ENCODE data around the gene LRRC61.
"Not testable (repeated sequence)": the region's sequence is repeated elsewhere in the genome, so short reads cannot be mapped to it uniquely, and the experiment has no call there.

LRRC61 gene

DNA sequence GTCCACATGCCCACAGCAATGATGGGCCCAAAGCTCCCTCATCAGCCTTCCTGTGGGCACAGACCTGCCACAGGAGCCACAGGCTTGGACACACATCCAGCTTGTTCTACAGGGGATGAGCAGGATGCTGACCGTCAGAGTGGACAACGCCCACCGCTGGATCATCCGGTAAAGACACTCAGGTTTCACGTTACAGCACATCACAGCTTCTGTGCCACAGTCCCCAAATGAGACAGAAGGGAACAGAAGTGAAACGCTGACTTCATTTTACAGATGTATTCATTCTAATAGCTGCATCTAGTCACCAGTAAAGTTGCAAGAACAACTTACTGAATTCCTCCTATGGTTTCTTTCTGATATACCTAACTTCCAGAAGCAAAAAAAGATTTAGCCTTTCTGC, 32.8 kb upstream of the LRRC61 start:
- not testable (repeated sequence) for H3K27ac ChIP-seq (ENCODE audit: low read depth, low read length); H3K36me3 ChIP-seq (ENCODE audit: control insufficient read depth in 5 of 5, insufficient read depth in 5 of 5, low read length in 5 of 5); H3K4me1 ChIP-seq (ENCODE audit: control insufficient read depth in 5 of 5, insufficient read depth in 5 of 5, low read length in 5 of 5); H3K27me3 ChIP-seq (ENCODE audit: control insufficient read depth in 5 of 5, insufficient read depth in 4 of 5, low read length in 5 of 5); H3K9ac ChIP-seq (ENCODE audit: low read length in 5 of 5); H3K9me3 ChIP-seq (ENCODE audit: control insufficient read depth in 5 of 5, low read length in 5 of 5); H3K4me3 ChIP-seq (ENCODE audit: low read depth in 1 of 5, low read length in 5 of 5)

DNA sequence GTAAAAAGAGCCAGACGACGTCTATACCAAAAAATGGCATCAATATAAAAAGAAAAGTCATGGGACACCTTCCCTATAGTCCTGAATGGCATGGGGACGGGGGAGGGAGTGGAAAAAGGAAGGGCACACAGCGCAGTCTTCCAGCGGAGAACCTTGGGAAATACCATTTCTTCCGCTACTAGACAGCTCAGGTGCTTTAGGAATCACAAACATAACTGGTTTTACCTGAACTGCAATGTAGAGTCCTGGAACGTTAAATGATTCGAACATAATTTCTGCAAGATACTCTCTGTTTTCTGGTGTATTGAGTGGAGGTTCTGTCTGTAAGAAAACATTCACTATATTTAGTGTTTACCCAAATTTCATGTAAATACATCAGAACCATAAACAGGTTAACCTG, 28.1 kb upstream of the LRRC61 start:
- H3K4me3 ChIP-seq (ENCODE audit: low read depth in 1 of 5, low read length in 5 of 5); H3K27ac ChIP-seq (ENCODE audit: low read depth, low read length); H3K36me3 ChIP-seq (ENCODE audit: control insufficient read depth in 5 of 5, insufficient read depth in 5 of 5, low read length in 5 of 5); H3K9me3 ChIP-seq (ENCODE audit: control insufficient read depth in 5 of 5, low read length in 5 of 5); H3K27me3 ChIP-seq (ENCODE audit: control insufficient read depth in 5 of 5, insufficient read depth in 4 of 5, low read length in 5 of 5); H3K9ac ChIP-seq (ENCODE audit: low read length in 5 of 5); H3K4me1 ChIP-seq (ENCODE audit: control insufficient read depth in 5 of 5, insufficient read depth in 5 of 5, low read length in 5 of 5): not testable (repeated sequence)

DNA sequence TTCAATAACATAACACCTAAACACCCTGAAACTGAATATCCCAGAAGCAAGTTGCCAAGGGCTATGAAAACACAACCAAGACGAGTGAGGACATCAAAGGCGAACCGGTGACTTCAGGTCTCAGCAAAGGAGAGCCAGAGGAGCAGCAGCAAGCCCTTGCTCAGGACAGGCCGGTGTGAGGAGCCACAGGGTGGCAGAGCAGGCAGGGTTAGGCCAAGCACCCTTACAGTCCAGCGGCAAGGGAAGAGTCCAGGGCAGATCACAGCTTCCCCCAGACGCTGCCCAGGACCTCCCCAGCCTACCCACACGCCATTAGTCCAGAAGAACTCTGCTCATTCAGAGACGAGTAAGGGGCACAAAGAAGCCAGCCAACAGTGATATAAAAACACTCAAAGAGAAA, 27.5 kb upstream of the LRRC61 start:
- H3K36me3 ChIP-seq (ENCODE audit: control insufficient read depth in 5 of 5, insufficient read depth in 5 of 5, low read length in 5 of 5); H3K27ac ChIP-seq (ENCODE audit: low read depth, low read length); H3K4me3 ChIP-seq (ENCODE audit: low read depth in 1 of 5, low read length in 5 of 5); H3K4me1 ChIP-seq (ENCODE audit: control insufficient read depth in 5 of 5, insufficient read depth in 5 of 5, low read length in 5 of 5); H3K9me3 ChIP-seq (ENCODE audit: control insufficient read depth in 5 of 5, low read length in 5 of 5); H3K27me3 ChIP-seq (ENCODE audit: control insufficient read depth in 5 of 5, insufficient read depth in 4 of 5, low read length in 5 of 5); H3K9ac ChIP-seq (ENCODE audit: low read length in 5 of 5): not testable (repeated sequence)

DNA sequence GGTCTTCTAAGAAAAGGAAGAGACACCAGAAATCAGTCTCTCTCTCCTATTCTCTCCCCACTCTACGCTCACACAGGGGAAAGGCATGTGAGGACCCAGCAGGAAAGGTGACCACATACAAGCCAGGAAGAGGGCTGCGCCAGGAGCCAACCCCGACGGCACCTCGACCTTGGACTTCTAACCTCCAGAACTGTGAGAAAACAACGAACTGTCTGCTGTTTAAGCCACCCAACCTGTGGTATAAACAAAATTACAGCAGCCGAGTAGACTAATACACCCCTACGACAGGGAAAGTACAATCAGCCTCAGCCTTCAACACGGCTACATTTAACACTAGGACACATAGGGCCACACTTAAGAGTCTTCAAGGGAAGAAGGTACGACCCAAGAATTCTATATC, 26.4 kb upstream of the LRRC61 start:
- not testable (repeated sequence) for H3K27ac ChIP-seq (ENCODE audit: low read depth, low read length); H3K36me3 ChIP-seq (ENCODE audit: control insufficient read depth in 5 of 5, insufficient read depth in 5 of 5, low read length in 5 of 5); H3K9me3 ChIP-seq (ENCODE audit: control insufficient read depth in 5 of 5, low read length in 5 of 5); H3K27me3 ChIP-seq (ENCODE audit: control insufficient read depth in 5 of 5, insufficient read depth in 4 of 5, low read length in 5 of 5); H3K4me1 ChIP-seq (ENCODE audit: control insufficient read depth in 5 of 5, insufficient read depth in 5 of 5, low read length in 5 of 5); H3K4me3 ChIP-seq (ENCODE audit: low read depth in 1 of 5, low read length in 5 of 5); H3K9ac ChIP-seq (ENCODE audit: low read length in 5 of 5)

DNA sequence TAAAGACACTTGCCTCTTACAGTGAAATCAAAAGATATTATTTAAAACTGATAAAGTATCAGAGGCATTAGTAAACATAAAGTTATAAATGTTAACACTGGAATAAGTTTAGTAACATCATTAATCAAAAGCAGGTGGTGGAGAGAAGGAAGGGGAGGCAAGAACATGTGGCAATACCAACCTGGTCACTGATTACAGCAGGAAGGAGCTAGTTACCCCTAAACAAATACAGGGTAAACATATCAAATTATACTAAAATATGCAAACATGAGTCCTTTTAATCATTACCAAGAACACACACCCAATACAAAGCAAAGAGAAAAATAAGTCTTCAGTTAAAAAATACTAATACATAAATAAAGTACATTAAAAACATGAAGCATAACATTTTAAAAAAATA, 25.2 kb upstream of the LRRC61 start:
- not testable (repeated sequence) for H3K9me3 ChIP-seq (ENCODE audit: control insufficient read depth in 5 of 5, low read length in 5 of 5); H3K27me3 ChIP-seq (ENCODE audit: control insufficient read depth in 5 of 5, insufficient read depth in 4 of 5, low read length in 5 of 5); H3K4me1 ChIP-seq (ENCODE audit: control insufficient read depth in 5 of 5, insufficient read depth in 5 of 5, low read length in 5 of 5); H3K36me3 ChIP-seq (ENCODE audit: control insufficient read depth in 5 of 5, insufficient read depth in 5 of 5, low read length in 5 of 5); H3K4me3 ChIP-seq (ENCODE audit: low read depth in 1 of 5, low read length in 5 of 5); H3K9ac ChIP-seq (ENCODE audit: low read length in 5 of 5); H3K27ac ChIP-seq (ENCODE audit: low read depth, low read length)

DNA sequence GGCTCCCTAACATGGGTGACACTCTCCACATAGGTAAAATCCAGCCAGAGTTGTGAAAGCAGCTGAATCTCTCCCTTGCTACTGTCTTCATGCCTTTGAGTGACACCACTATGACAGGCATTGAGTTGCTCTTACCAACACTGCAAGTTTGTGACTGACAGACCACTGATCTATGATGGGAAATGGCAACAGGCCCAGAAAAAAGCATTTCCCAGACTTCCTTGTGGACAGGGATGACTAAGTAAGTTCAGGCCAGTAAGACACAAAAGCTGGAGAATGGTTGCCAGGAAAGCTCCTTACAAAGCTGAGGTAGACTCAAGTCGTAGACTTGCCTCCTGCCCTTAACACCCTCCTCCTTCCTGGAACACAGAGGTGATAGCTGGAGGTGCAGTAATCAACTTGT, 20.2 kb upstream of the LRRC61 start:
- H3K36me3 ChIP-seq (ENCODE audit: control insufficient read depth in 5 of 5, insufficient read depth in 5 of 5, low read length in 5 of 5); H3K4me1 ChIP-seq (ENCODE audit: control insufficient read depth in 5 of 5, insufficient read depth in 5 of 5, low read length in 5 of 5); H3K4me3 ChIP-seq (ENCODE audit: low read depth in 1 of 5, low read length in 5 of 5); H3K9ac ChIP-seq (ENCODE audit: low read length in 5 of 5); H3K27ac ChIP-seq (ENCODE audit: low read depth, low read length); H3K9me3 ChIP-seq (ENCODE audit: control insufficient read depth in 5 of 5, low read length in 5 of 5); H3K27me3 ChIP-seq (ENCODE audit: control insufficient read depth in 5 of 5, insufficient read depth in 4 of 5, low read length in 5 of 5): not testable (repeated sequence)

DNA sequence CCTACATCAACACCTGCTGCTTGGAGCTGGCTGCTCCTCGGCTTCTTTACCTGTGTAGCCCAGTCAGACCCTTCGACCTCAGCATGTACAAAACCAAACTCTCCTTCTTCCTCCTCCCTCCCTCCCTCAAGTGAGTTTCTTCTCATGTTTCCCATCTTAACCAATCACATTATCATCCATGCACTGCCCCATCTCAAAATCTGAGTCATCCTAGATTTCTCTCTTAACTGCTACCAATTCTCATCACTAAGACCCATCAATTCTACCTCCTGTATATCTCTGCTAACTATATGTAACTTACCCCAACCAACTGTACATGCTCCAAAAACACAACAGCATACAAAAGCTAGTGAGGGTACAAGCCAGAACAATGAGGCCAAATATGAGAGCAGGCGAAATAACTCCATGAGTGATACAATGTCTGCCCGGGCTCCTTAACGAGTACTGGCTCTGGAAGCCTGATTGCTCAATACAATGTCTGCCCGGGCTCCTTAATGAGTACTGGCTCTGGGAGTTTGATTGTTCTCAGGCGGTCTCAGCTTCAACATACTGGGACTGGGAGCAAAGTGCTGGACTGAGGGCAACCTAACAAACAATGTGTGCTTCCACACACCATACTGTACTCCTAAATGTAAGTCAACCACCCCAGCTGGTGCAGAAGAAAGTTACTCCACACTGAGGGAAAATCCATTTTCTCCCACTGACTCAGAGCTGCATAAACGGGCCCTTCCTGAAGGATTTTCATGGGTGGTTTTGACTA, 18.5 kb upstream of the LRRC61 start:
- H3K36me3 ChIP-seq (ENCODE audit: control insufficient read depth in 5 of 5, insufficient read depth in 5 of 5, low read length in 5 of 5) = not testable (repeated sequence)

DNA sequence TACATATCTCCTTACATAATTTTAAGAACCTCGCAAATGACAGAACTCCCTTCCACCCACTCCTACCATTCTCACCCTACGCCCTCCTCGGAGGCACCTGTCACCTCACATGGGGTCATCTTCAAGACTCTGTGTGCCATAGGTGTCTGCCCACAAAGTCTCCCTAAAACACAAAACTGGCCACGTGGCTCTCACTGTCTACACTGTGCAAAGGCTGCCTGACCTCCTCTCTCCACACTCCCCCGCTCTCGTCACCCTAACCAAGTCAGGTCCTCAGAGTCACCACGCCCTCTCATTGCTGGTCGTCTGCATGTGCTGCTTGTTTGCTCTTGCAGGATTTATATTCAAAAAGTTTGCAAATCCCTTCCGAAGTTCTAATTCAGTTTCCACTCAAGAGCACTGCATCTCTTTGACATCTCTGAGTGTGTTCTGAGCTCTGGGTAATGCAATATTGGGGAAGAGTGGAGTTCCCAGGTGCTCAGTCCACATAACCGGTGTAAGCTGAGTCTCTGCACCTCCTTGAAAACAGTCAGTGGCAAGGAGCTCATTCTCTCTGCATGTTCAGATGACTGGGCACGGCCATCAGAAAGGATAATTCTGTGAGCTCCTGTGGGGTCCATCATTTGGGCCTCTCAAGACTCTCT, 17.8 kb upstream of the LRRC61 start:
- not testable (repeated sequence) for H3K9ac ChIP-seq (ENCODE audit: low read length in 5 of 5); H3K27ac ChIP-seq (ENCODE audit: low read depth, low read length); H3K4me3 ChIP-seq (ENCODE audit: low read depth in 1 of 5, low read length in 5 of 5); H3K4me1 ChIP-seq (ENCODE audit: control insufficient read depth in 5 of 5, insufficient read depth in 5 of 5, low read length in 5 of 5); H3K27me3 ChIP-seq (ENCODE audit: control insufficient read depth in 5 of 5, insufficient read depth in 4 of 5, low read length in 5 of 5); H3K9me3 ChIP-seq (ENCODE audit: control insufficient read depth in 5 of 5, low read length in 5 of 5); H3K36me3 ChIP-seq (ENCODE audit: control insufficient read depth in 5 of 5, insufficient read depth in 5 of 5, low read length in 5 of 5)

More for the DNA sequence above, 18.5 kb upstream of the LRRC61 start:
- H3K27ac ChIP-seq (ENCODE audit: low read depth, low read length); H3K9me3 ChIP-seq (ENCODE audit: control insufficient read depth in 5 of 5, low read length in 5 of 5); H3K4me3 ChIP-seq (ENCODE audit: low read depth in 1 of 5, low read length in 5 of 5); H3K27me3 ChIP-seq (ENCODE audit: control insufficient read depth in 5 of 5, insufficient read depth in 4 of 5, low read length in 5 of 5); H3K4me1 ChIP-seq (ENCODE audit: control insufficient read depth in 5 of 5, insufficient read depth in 5 of 5, low read length in 5 of 5); H3K9ac ChIP-seq (ENCODE audit: low read length in 5 of 5): not testable (repeated sequence)

DNA sequence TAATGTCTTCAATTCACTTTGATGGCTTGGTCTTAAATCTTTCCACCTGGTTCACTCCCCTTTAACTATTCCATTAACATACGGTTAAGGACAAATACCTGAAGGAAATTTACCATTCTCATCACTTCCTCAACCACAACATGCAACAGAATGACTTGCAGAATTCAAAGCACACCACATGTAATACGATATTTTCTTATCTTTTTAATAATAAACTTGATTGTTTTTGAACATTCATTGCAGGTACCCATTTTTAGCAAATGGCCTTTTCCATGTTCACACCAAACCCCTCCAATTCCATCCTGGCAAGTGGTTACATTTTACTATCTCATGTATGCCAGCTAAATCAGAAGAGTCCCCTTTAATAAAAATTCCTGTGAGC, 17.3 kb upstream of the LRRC61 start:
- H3K4me1 ChIP-seq (ENCODE audit: control insufficient read depth in 5 of 5, insufficient read depth in 5 of 5, low read length in 5 of 5); H3K36me3 ChIP-seq (ENCODE audit: control insufficient read depth in 5 of 5, insufficient read depth in 5 of 5, low read length in 5 of 5); H3K27ac ChIP-seq (ENCODE audit: low read depth, low read length); H3K9me3 ChIP-seq (ENCODE audit: control insufficient read depth in 5 of 5, low read length in 5 of 5); H3K27me3 ChIP-seq (ENCODE audit: control insufficient read depth in 5 of 5, insufficient read depth in 4 of 5, low read length in 5 of 5); H3K4me3 ChIP-seq (ENCODE audit: low read depth in 1 of 5, low read length in 5 of 5); H3K9ac ChIP-seq (ENCODE audit: low read length in 5 of 5): not testable (repeated sequence)

DNA sequence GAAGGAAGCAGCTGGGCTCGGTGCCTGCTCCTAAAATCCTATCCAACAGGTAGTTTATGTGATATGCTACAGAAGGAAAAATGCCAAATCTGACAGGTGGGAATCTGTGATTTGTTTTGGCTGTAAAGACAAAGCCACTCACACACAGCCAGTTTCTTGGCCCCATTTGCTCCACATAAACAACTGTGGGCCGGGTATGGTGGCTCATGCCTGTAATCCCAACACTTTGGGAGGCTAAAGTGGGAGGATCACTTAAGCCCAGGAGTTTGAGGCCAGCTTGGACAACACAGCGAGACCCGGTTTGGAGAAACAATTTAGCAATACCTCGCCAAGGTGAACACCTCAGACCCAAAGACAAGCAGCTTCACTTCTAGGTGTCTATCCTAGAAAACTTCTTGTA, 16.8 kb upstream of the LRRC61 start:
- not testable (repeated sequence) for H3K4me3 ChIP-seq (ENCODE audit: low read depth in 1 of 5, low read length in 5 of 5); H3K27ac ChIP-seq (ENCODE audit: low read depth, low read length); H3K9ac ChIP-seq (ENCODE audit: low read length in 5 of 5); H3K9me3 ChIP-seq (ENCODE audit: control insufficient read depth in 5 of 5, low read length in 5 of 5); H3K4me1 ChIP-seq (ENCODE audit: control insufficient read depth in 5 of 5, insufficient read depth in 5 of 5, low read length in 5 of 5); H3K27me3 ChIP-seq (ENCODE audit: control insufficient read depth in 5 of 5, insufficient read depth in 4 of 5, low read length in 5 of 5); H3K36me3 ChIP-seq (ENCODE audit: control insufficient read depth in 5 of 5, insufficient read depth in 5 of 5, low read length in 5 of 5)

DNA sequence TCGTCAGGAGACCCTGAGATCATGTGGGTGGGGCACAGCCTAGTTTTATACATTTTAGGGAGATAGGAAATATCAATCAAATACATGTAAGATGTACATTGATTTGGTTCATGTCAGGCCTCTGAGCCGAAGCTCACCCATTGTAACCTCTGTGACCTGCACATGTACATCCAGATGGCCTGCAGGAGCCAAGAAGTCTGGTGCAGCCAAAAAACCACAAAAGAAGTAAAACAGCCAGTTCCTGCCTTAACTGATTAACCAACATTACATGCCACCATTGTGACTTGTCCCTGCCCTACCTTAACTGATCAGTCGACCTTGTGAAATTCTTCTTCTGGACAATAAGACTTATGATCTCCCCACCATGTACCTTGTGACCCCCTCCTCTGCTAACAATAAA, 16.0 kb upstream of the LRRC61 start:
- Histone ChIP-seq H3K4me3 (ENCODE audit: low read depth in 1 of 5, low read length in 5 of 5) (no peak overlapping the region), H3K36me3 (ENCODE audit: control insufficient read depth in 5 of 5, insufficient read depth in 5 of 5, low read length in 5 of 5) (no peaks in the 10 kb centered on the region), H3K9ac (ENCODE audit: low read length in 5 of 5) (no peak overlapping the region), H3K4me1 (ENCODE audit: control insufficient read depth in 5 of 5, insufficient read depth in 5 of 5, low read length in 5 of 5) (no peaks in the 10 kb centered on the region), H3K9me3 (ENCODE audit: control insufficient read depth in 5 of 5, low read length in 5 of 5) (no peaks in the 10 kb centered on the region), H3K27me3 (ENCODE audit: control insufficient read depth in 5 of 5, insufficient read depth in 4 of 5, low read length in 5 of 5) (no peaks in the 10 kb centered on the region), H3K27ac (ENCODE audit: low read depth, low read length) (no peak overlapping the region)

Data from subcutaneous abdominal adipose tissue (tissue), 5 donors.